ENCODE measurements around the gene MUC5AC.
"Not testable (repeated sequence)": the region's sequence is repeated elsewhere in the genome, so short reads cannot be mapped to it uniquely, and the experiment has no call there.

MUC5AC gene

DNA sequence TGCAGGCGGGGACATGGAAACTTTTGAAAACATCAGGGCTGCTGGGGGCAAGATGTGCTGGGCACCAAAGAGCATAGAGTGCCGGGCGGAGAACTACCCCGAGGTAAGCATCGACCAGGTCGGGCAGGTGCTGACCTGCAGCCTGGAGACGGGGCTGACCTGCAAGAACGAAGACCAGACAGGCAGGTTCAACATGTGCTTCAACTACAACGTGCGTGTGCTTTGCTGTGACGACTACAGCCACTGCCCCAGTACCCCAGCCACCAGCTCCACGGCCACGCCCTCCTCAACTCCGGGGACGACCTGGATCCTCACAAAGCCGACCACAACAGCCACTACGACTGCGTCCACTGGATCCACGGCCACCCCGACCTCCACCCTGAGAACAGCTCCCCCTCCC, 84.5 kb downstream of the MUC5AC start:
- FAIRE-seq = no peak

DNA sequence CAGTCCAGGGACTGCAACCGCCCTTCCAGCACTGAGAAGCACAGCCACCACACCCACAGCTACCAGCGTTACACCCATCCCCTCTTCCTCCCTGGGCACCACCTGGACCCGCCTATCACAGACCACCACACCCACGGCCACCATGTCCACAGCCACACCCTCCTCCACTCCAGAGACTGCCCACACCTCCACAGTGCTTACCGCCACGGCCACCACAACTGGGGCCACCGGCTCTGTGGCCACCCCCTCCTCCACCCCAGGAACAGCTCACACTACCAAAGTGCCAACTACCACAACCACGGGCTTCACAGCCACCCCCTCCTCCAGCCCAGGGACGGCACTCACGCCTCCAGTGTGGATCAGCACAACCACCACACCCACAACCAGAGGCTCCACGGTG, 85.0 kb downstream of the MUC5AC start:
- not testable (repeated sequence) for FAIRE-seq; DNase-seq (ENCODE audit: extremely low spot score, insufficient read length, low read depth)

More for the DNA sequence above, 84.5 kb downstream of the MUC5AC start:
- no peak for DNase-seq (ENCODE audit: extremely low spot score, insufficient read length, low read depth)

DNA sequence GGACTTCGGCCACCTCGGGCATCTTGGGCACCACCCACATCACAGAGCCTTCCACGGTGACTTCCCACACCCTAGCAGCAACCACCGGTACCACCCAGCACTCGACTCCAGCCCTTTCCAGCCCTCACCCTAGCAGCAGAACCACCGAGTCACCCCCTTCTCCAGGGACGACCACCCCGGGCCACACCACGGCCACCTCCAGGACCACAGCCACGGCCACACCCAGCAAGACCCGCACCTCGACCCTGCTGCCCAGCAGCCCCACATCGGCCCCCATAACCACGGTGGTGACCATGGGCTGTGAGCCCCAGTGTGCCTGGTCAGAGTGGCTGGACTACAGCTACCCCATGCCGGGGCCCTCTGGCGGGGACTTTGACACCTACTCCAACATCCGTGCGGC, 85.8 kb downstream of the MUC5AC start:
- DNase-seq (ENCODE audit: extremely low spot score, insufficient read length, low read depth); FAIRE-seq: not testable (repeated sequence)

DNA sequence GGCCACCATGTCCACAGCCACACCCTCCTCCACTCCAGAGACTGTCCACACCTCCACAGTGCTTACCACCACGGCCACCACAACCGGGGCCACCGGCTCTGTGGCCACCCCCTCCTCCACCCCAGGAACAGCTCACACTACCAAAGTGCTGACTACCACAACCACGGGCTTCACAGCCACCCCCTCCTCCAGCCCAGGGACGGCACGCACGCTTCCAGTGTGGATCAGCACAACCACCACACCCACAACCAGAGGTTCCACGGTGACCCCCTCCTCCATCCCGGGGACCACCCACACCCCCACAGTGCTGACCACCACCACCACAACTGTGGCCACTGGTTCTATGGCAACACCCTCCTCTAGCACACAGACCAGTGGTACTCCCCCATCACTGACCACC, 86.8 kb downstream of the MUC5AC start:
- FAIRE-seq; DNase-seq (ENCODE audit: extremely low spot score, insufficient read length, low read depth): not testable (repeated sequence)

DNA sequence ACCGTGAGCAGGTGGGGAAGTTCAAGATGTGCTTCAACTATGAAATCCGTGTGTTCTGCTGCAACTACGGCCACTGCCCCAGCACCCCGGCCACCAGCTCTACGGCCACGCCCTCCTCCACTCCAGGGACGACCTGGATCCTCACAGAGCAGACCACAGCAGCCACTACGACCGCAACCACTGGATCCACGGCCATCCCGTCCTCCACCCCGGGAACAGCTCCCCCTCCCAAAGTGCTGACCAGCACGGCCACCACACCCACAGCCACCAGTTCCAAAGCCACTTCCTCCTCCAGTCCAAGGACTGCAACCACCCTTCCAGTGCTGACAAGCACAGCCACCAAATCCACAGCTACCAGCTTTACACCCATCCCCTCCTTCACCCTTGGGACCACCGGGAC, 88.0 kb downstream of the MUC5AC start:
- FAIRE-seq; DNase-seq (ENCODE audit: extremely low spot score, insufficient read length, low read depth): not testable (repeated sequence)

- FAIRE-seq = not testable (repeated sequence)
Observed at GRCh38 chr11:1246301-1246700, 88.5 kb downstream of the MUC5AC start.

GRCh38 chr11:1247026-1247425, 89.3 kb downstream of the MUC5AC start:
- not testable (repeated sequence) for DNase-seq (ENCODE audit: extremely low spot score, insufficient read length, low read depth); FAIRE-seq

More at GRCh38 chr11:1246301-1246700, 88.5 kb downstream of the MUC5AC start:
- not testable (repeated sequence) for DNase-seq (ENCODE audit: extremely low spot score, insufficient read length, low read depth)

- not testable (repeated sequence) for DNase-seq (ENCODE audit: extremely low spot score, insufficient read length, low read depth); FAIRE-seq
Observed at GRCh38 chr11:1248951-1249350, 91.2 kb downstream of the MUC5AC start.

GRCh38 chr11:1250411-1250810, 92.7 kb downstream of the MUC5AC start:
- DNase-seq (ENCODE audit: extremely low spot score, insufficient read length, low read depth); FAIRE-seq: not testable (repeated sequence)

Data from GM18507 (cell line).